Spleen (tissue), 7 donors: ENCODE data around the gene MC5R.

ENCODE experiments used
- POLR2AphosphoS5 ChIP-seq, 3 donors: sonication (generic); formaldehyde crosslinking; IDR thresholded peaks; one replicate each; pipeline ENCODE4 v1.5.1; 2017; ENCODE audit warnings: antibody characterized with exemption in 3 of 3
- TF ChIP-seq, protein P1 (sequence below), 11 experiments: fragments of 200-600 bp in 7 of 11; fragments of 450-650 bp in 4 of 11; sonication (generic) in 4 of 11; IDR thresholded peaks in 8 of 11; conservative IDR thresholded peaks in 3 of 11; 1 replicate in 7 of 11; 2 replicates in 4 of 11; pipeline versions ENCODE4 v1.4.0 to v1.8.0; 2016 to 2021; ENCODE audit warnings: antibody characterized with exemption in 11 of 11, inconsistent platforms in 4 of 11, mild to moderate bottlenecking in 1 of 11
- donor health status: DM: no; HTN: no; CAD: no; lungs with moderate emphysema.
- donor health status: DM: no; HTN: no; CAD: no.
- donor health status: DM: no; HTN: no; CAD: no.

DNA sequence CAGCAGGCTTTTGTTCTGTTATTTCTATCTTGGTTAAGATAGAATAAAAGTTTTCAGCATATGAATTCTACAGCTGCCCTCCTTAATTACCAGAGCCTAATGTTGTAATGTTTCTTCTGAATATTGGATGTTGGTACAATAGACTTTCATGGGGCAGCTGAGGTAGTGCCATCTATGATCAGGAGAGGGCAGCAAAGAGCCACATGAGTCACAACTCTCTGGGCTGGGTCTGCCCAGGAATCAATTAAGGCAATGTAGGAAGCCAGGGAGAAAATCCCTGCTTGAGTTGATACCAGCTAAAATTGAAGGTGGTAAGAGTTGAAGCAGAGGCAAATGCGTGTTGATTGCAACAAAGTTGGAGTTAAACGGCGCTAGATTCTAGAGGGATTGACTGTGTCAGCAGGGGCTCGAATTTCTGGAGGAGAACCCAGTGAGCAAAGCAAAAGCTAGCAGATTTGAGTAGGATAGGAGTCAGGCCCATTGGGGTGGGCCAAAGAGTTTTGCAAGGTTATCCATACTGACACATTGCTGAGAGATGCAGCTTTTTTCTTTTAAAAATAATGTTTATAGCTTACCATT is 10.6 kb upstream of the MC5R start:
- TF ChIP-seq, protein P1, sequence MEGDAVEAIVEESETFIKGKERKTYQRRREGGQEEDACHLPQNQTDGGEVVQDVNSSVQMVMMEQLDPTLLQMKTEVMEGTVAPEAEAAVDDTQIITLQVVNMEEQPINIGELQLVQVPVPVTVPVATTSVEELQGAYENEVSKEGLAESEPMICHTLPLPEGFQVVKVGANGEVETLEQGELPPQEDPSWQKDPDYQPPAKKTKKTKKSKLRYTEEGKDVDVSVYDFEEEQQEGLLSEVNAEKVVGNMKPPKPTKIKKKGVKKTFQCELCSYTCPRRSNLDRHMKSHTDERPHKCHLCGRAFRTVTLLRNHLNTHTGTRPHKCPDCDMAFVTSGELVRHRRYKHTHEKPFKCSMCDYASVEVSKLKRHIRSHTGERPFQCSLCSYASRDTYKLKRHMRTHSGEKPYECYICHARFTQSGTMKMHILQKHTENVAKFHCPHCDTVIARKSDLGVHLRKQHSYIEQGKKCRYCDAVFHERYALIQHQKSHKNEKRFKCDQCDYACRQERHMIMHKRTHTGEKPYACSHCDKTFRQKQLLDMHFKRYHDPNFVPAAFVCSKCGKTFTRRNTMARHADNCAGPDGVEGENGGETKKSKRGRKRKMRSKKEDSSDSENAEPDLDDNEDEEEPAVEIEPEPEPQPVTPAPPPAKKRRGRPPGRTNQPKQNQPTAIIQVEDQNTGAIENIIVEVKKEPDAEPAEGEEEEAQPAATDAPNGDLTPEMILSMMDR (IDR thresholded peaks at IDR 0.05 in 8 of 11, conservative IDR thresholded peaks at IDR 0.05 in 3 of 11) = peak; percentile 38 to 87 (median 77)
- no peak for TF ChIP-seq POLR2AphosphoS5 (IDR thresholded peaks at IDR 0.05)
